IPS-15b (cell line): ENCODE results near the gene GPC6.
"Not testable (repeated sequence)": the region's sequence is repeated elsewhere in the genome, so short reads cannot be mapped to it uniquely, and the experiment has no call there.

Experiments
- H3K27me3 ChIP-seq: one replicate; pipeline ENCODE4 v1.6.1; 2013; ENCODE audit warnings: low read length; ENCODE audit not compliant: control insufficient read depth, insufficient read depth
- H3K36me3 ChIP-seq: one replicate; pipeline ENCODE4 v1.6.1; 2013; ENCODE audit warnings: low read length; ENCODE audit not compliant: control insufficient read depth, insufficient read depth
- H3K4me1 ChIP-seq: one replicate; pipeline ENCODE4 v1.6.1; 2013; ENCODE audit warnings: mild to moderate bottlenecking, low read length; ENCODE audit not compliant: control insufficient read depth, insufficient read depth
- H3K4me3 ChIP-seq: one replicate; pipeline ENCODE4 v1.5.1; 2013; ENCODE audit warnings: low read depth, low read length
- H3K9ac ChIP-seq: one replicate; pipeline ENCODE4 v1.6.1; 2013; ENCODE audit warnings: low read depth, mild to moderate bottlenecking, low read length
- H3K9me3 ChIP-seq: one replicate; pipeline ENCODE4 v1.6.1; 2013; ENCODE audit warnings: mild to moderate bottlenecking, low read length; ENCODE audit not compliant: control insufficient read depth, insufficient read depth

Gene GPC6

DNA sequence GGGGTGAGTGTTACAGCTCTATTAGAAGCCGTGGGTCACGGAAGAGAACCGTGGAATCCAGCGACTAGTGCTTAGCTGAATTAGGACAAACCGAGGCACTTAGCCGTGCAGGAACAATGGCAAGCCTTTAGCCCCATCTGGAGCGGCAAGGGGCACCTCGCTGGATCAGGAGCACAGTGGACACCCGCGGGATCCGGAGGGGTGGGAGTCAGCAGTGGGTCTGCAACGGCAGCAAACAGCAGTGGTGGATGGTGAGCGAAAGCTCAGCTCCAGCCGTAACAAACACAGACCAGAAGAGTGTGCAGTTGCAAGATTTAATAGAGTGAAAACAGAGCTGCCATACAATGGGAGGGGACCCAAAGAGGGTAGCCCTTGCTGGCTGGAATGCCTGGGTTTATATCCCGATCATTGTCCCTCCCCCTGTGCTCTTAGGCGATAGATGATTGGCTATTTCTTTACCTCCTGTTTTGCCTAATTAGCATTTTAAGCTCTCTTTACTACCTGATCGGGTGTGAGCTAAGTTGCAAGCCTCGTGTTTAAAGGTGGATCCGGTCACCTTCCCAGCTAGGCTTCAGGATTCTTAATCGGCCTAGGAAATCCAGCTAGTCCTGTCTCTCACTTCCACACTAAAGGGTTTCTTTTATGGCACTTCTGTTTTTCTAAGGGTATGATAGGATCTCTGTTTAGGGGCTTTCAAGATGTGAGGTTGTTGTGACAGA lies 1076.4 kb downstream of the GPC6 start:
- H3K36me3 ChIP-seq, H3K4me3 ChIP-seq, H3K9me3 ChIP-seq, H3K27me3 ChIP-seq, H3K9ac ChIP-seq: not testable (repeated sequence)
- peaks cover 16% of the 10 kb centered on the region for H3K4me1 ChIP-seq

GRCh38 chr13:94303644-94304174 lies 1077.1 kb downstream of the GPC6 start:
- Histone ChIP-seq H3K27me3 (no peaks in the 10 kb centered on the region), H3K4me1 (peaks cover 16% of the 10 kb centered on the region), H3K4me3 (no peak overlapping the region), H3K36me3 (no peaks in the 10 kb centered on the region), H3K9me3 (no peaks in the 10 kb centered on the region), H3K9ac (no peak overlapping the region)

DNA sequence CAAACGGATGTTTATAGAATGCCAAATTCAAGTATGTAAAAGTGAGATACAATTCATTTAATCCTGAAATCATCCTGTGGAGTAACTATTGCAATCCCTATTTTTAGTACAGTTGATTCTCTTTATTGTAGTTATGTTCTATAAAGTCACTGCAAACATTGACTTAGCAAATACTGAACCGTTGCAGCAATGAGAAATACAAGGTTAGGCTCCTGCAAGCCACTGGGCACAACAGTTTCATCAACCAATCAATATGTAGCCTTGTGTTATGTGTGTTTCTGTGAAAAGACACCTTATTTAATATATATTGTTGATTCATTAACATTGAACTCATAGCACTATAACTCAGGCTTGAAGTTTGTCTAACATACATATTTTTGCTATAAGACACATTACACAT lies 1078.4 kb downstream of the GPC6 start:
- H3K9ac ChIP-seq = no peak overlapping the region

GRCh38 chr13:94305463-94305862 lies 1078.9 kb downstream of the GPC6 start:
- H3K36me3 ChIP-seq = no peaks in the 10 kb centered on the region
- no peaks in the 10 kb centered on the region for H3K9me3 ChIP-seq
- H3K4me3 ChIP-seq = no peak overlapping the region
- H3K9ac ChIP-seq = no peak overlapping the region
- H3K4me1 ChIP-seq = peaks cover 16% of the 10 kb centered on the region
- H3K27me3 ChIP-seq = no peaks in the 10 kb centered on the region

More for the DNA sequence above, 1078.4 kb downstream of the GPC6 start:
- Histone ChIP-seq H3K4me3 (no peak overlapping the region), H3K4me1 (peaks cover 16% of the 10 kb centered on the region), H3K36me3 (no peaks in the 10 kb centered on the region), H3K9me3 (no peaks in the 10 kb centered on the region), H3K27me3 (no peaks in the 10 kb centered on the region)

- Histone ChIP-seq H3K4me3 (no peak overlapping the region), H3K9me3 (no peaks in the 10 kb centered on the region), H3K27me3 (no peaks in the 10 kb centered on the region), H3K4me1 (peaks cover 16% of the 10 kb centered on the region), H3K36me3 (no peaks in the 10 kb centered on the region), H3K9ac (no peak overlapping the region)
Observed at GRCh38 chr13:94305934-94306333, 1079.3 kb downstream of the GPC6 start.

DNA sequence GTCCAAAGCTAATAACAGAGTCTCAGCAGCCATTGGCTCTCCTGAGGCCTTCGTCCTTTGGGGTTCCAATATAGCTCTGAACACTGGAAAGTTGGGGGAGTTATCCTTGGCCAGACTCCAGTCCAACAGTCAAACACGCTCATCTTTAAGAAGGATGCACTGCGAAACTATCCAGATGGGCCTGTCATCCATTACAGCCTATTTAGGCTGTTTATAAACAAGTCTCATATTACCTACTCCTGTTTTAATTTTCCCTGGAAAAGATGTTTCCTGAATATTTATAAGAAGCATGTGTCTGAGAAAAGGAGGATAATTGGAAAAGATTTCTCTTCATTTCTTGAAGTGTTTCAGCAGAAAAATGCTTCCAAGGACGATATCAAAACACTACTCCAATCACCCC lies 1082.2 kb downstream of the GPC6 start:
- peaks cover 29% of the 10 kb centered on the region for H3K4me1 ChIP-seq
- H3K27me3 ChIP-seq = no peaks in the 10 kb centered on the region
- H3K9me3 ChIP-seq = no peaks in the 10 kb centered on the region
- no peaks in the 10 kb centered on the region for H3K36me3 ChIP-seq
- no peak overlapping the region for H3K9ac ChIP-seq
- H3K4me3 ChIP-seq = no peak overlapping the region

- Histone ChIP-seq H3K9ac (no peak overlapping the region), H3K4me1 (peaks cover 21% of the 10 kb centered on the region), H3K36me3 (no peaks in the 10 kb centered on the region), H3K4me3 (no peak overlapping the region), H3K27me3 (no peaks in the 10 kb centered on the region), H3K9me3 (no peaks in the 10 kb centered on the region)
Observed at GRCh38 chr13:94309576-94309975, 1083.0 kb downstream of the GPC6 start.

DNA sequence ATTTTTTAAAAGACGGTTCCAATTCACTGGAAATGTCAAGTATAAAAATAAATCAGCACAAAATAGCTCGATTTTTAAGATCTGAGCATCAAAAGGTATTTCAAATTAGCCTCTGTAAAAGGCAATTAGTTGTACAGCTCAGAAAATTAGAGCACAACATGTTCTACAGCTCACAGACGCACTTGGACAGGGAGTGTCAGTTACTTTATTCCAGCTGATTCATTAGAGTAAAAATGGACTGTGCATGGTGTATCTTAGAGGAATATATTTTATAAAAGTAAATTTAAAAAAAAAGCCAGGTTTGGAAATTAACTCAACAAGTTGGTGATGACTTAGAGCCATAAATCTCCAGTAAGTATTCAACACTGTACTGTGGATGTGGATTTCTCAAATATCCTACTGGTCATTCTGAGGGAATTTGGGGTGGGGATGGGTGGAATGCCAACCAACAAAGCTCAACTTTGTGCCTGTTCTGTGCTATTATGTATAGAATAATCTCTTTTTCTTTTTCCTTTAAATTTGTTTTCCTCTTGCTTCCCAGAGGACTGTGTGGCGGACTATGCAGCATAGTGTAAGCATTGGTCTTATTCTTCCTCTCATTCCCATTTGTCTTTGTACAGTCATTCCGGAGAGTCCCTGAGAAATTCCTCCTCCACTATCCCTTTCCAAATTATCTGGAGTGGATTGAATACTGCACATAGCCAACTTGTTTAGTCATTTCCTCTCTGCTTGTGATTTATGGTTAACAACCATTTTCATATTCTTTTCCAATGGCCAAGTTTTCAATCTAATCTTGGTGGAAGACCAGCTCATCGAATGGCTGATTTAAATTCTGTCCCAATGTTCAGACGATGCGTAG lies 1083.6 kb downstream of the GPC6 start:
- H3K4me1 ChIP-seq = peaks cover 19% of the 10 kb centered on the region
- no peaks in the 10 kb centered on the region for H3K9me3 ChIP-seq
- no peak overlapping the region for H3K9ac ChIP-seq
- H3K36me3 ChIP-seq = no peaks in the 10 kb centered on the region
- no peaks in the 10 kb centered on the region for H3K27me3 ChIP-seq
- no peak overlapping the region for H3K4me3 ChIP-seq

DNA sequence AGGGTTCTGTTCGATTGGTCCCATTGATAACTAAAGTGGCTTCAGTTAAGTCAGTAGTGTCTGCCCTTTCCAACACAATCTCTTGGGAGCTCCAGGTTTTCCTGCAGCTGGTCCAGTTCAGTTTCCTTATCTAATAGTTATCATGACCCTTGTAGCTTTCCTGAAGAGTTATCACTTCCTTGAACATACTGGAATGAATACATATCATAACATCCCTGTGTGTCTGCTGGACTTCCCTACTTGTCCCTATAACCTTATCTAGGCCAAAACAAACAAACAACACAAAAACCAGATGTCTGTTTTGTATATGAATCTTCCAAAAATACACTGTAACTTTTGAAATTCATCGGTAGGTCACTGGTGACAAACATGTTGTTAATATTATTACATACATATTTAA lies 1085.3 kb downstream of the GPC6 start:
- H3K9me3 ChIP-seq = no peaks in the 10 kb centered on the region
- peaks cover 19% of the 10 kb centered on the region for H3K4me1 ChIP-seq
- no peak overlapping the region for H3K4me3 ChIP-seq
- no peaks in the 10 kb centered on the region for H3K27me3 ChIP-seq
- H3K36me3 ChIP-seq = no peaks in the 10 kb centered on the region
- no peak overlapping the region for H3K9ac ChIP-seq

- H3K36me3 ChIP-seq = no peaks in the 10 kb centered on the region
- H3K4me3 ChIP-seq = no peak overlapping the region
- no peaks in the 10 kb centered on the region for H3K27me3 ChIP-seq
- H3K9me3 ChIP-seq = no peaks in the 10 kb centered on the region
- peaks cover 19% of the 10 kb centered on the region for H3K4me1 ChIP-seq
- H3K9ac ChIP-seq = no peak overlapping the region
Observed at GRCh38 chr13:94312511-94313216, 1086.1 kb downstream of the GPC6 start.

DNA sequence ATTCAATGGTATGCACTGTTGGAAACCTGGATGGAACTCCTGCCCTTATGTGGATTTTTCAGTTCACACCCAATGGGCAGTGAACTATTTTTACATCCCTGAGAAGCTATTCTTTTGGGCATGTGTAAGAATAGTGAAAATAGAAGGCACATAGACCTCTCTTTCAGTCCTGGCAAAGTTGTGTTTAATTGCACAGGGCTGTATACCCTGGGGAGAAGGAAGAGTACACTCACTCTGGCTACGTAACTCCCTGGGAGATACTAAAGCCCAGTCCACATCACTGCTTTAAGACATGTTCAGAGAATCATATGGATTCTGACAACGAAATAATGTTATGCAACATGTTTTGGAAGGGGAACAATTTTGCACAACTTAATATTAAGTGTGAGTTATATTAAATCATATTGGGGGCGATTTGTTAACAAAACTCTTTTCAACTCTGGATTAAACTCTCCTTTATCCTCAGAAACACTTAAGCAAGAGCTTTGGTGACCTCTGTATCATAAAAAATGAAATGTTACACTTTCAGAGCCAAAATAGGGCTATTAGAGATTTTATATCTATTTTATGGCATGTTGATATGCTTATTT lies 1086.8 kb downstream of the GPC6 start:
- Histone ChIP-seq H3K27me3 (no peaks in the 10 kb centered on the region), H3K4me3 (no peak overlapping the region), H3K4me1 (peaks cover 19% of the 10 kb centered on the region), H3K9ac (no peak overlapping the region), H3K36me3 (no peaks in the 10 kb centered on the region), H3K9me3 (no peaks in the 10 kb centered on the region)
